Left lung (tissue), 10 donors: ENCODE measurements around the gene PDYN. TPM values are rescaled to one million over a fixed set of nuclear protein-coding genes. Genes with fewer than 3 reads are reported as not detected.

Experiments
- ATAC-seq: fragments of 200-7000 bp; cut with Tn5 transposase; one replicate; pipeline ENCODE4 v1.9.1; 2020; ENCODE audit warnings: moderate library complexity
- DNase-seq, 4 donors: peaks; one replicate each; pipeline ENCODE4 v3.0.0-alpha.2; 2013 to 2020
- H3K27ac ChIP-seq, 2 donors: fragments of 200-600 bp; sonication (generic) in 1 of 2; one replicate each; pipeline versions ENCODE4 v1.5.0 to v1.8.0; 2020 to 2021
- H3K27me3 ChIP-seq, 2 donors: fragments of 200-600 bp; sonication (generic) in 1 of 2; one replicate each; pipeline versions ENCODE4 v1.5.0 to v1.8.0; 2020 to 2021
- H3K36me3 ChIP-seq, 2 donors: fragments of 200-600 bp; sonication (generic) in 1 of 2; one replicate each; pipeline versions ENCODE4 v1.5.0 to v1.8.0; 2020 to 2021
- H3K4me1 ChIP-seq, 2 donors: fragments of 200-600 bp; one replicate each; pipeline ENCODE4 v1.8.0; 2021
- H3K4me3 ChIP-seq, 2 donors: fragments of 200-600 bp; sonication (generic) in 1 of 2; one replicate each; pipeline versions ENCODE4 v1.5.0 to v1.8.0; 2020 to 2021; ENCODE audit warnings: mild to moderate bottlenecking in 1 of 2
- H3K9me3 ChIP-seq, 2 donors: fragments of 200-600 bp; sonication (generic) in 1 of 2; one replicate each; pipeline versions ENCODE4 v1.5.0 to v1.8.0; 2020 to 2021
- CTCF ChIP-seq, 2 donors: fragments of 200-600 bp; sonication (generic) in 1 of 2; IDR thresholded peaks; one replicate each; pipeline versions ENCODE4 v1.5.0 to v1.8.0; 2021; ENCODE audit warnings: antibody characterized with exemption in 2 of 2
- intact Hi-C, 2 donors: fragments of 100-400 bp; cut with DNase I; formaldehyde crosslinking; loops; one replicate each; pipeline versions ENCODE4 v1.11.2 to v1.14.2; 2022
- polyA plus RNA-seq, 6 donors: library from polyadenylated mRNA; unstranded; fragments of 120-200 nt; gene quantifications; one replicate each; pipeline ENCODE4 v1.2.1, GENCODE V29; 2013; ENCODE audit not compliant: insufficient read length in 6 of 6
- total RNA-seq, 2 donors: library from RNA; stranded (reverse); fragmentation: NEBNext Ultra II Directional; extraction: Animal tissue kit (Norgen Biotek cat#: 25700); gene quantifications; one replicate each; pipeline ENCODE4 v1.2.1, GENCODE V29; 2021
- donor health status: DM: no; HTN: yes; CAD: no.
- donor health status: DM: no; HTN: no; CAD: no.

Gene PDYN
- total and polyA plus RNA-seq, 8 donors, result not detected

GRCh38 chr20:1997483-1998192 is 3.8 kb upstream of the PDYN start:
- TF ChIP-seq CTCF (IDR thresholded peaks at IDR 0.05), result no peak
- ATAC-seq (no peak), DNase-seq (no peak)
- Histone ChIP-seq H3K27me3 (peaks cover 32 to 100% of the 10 kb centered on the region in 2 donors), H3K9me3 (no peaks in the 10 kb centered on the region), H3K36me3 (no peaks in the 10 kb centered on the region), H3K27ac (no peak overlapping the region), H3K4me1 (peaks cover 0 to 11% of the 10 kb centered on the region in 2 donors), H3K4me3 (no peak overlapping the region)
- intact Hi-C loops, result no loop called here

GRCh38 chr20:1995531-1996310 is 1.9 kb upstream of the PDYN start:
- Histone ChIP-seq H3K27me3 (peaks cover 23 to 100% of the 10 kb centered on the region in 2 donors), H3K9me3 (no peaks in the 10 kb centered on the region), H3K4me1 (peaks cover 0 to 11% of the 10 kb centered on the region in 2 donors), H3K27ac (no peak overlapping the region), H3K36me3 (no peaks in the 10 kb centered on the region), H3K4me3 (no peak overlapping the region)
- intact Hi-C loops, result no loop called here
- TF ChIP-seq CTCF (IDR thresholded peaks at IDR 0.05), result no peak
- no peak for DNase-seq
- no peak for ATAC-seq

- intact Hi-C loops, result no loop called here
- Histone ChIP-seq H3K36me3 (no peaks in the 10 kb centered on the region), H3K4me1 (no peaks in the 10 kb centered on the region), H3K4me3 (no peak overlapping the region), H3K27me3 (peaks cover 33 to 100% of the 10 kb centered on the region in 2 donors), H3K27ac (no peak overlapping the region), H3K9me3 (no peaks in the 10 kb centered on the region)
- no peak for TF ChIP-seq CTCF (IDR thresholded peaks at IDR 0.05)
- no peak for DNase-seq
- no peak for ATAC-seq
Observed at GRCh38 chr20:1994627-1995026, 769 bp upstream of the PDYN start.

GRCh38 chr20:1992359-1993110 is 1.3 kb downstream of the PDYN start:
- DNase-seq (no peak), ATAC-seq (no peak)
- Histone ChIP-seq H3K27ac (no peak overlapping the region), H3K4me1 (no peaks in the 10 kb centered on the region), H3K27me3 (peaks cover 34 to 100% of the 10 kb centered on the region in 2 donors), H3K4me3 (no peak overlapping the region), H3K36me3 (no peaks in the 10 kb centered on the region), H3K9me3 (no peaks in the 10 kb centered on the region)
- intact Hi-C loops, result no loop called here
- TF ChIP-seq CTCF (IDR thresholded peaks at IDR 0.05), result no peak

- DNase-seq (no peak), ATAC-seq (no peak)
- H3K4me1 ChIP-seq, result no peaks in the 10 kb centered on the region
- no peak overlapping the region for H3K4me3 ChIP-seq
- intact Hi-C loops, result no loop called here
- H3K9me3 ChIP-seq, result no peaks in the 10 kb centered on the region
- no peak for TF ChIP-seq CTCF (IDR thresholded peaks at IDR 0.05)
- H3K27me3 ChIP-seq, result peaks cover 20 to 95% of the 10 kb centered on the region in 2 donors
- H3K27ac ChIP-seq, result no peak overlapping the region
- H3K36me3 ChIP-seq, result no peaks in the 10 kb centered on the region
Observed at GRCh38 chr20:1987826-1988225, 6.0 kb downstream of the PDYN start.
